AG09319 (cell line): ENCODE measurements around the gene CD38.

Experiments used
- DNase-seq: peaks from one replicate; pipeline ENCODE4 v3.0.0-alpha.2; 2010; ENCODE audit warnings: low read depth; ENCODE audit errors: extremely low read depth
- TF ChIP-seq, protein P1 (sequence below): IDR thresholded peaks from 2 replicates; pipeline ENCODE4 v1.5.1; 2011; ENCODE audit warnings: low read depth, mild to moderate bottlenecking, inconsistent platforms, low read length, moderate library complexity

Gene CD38

DNA sequence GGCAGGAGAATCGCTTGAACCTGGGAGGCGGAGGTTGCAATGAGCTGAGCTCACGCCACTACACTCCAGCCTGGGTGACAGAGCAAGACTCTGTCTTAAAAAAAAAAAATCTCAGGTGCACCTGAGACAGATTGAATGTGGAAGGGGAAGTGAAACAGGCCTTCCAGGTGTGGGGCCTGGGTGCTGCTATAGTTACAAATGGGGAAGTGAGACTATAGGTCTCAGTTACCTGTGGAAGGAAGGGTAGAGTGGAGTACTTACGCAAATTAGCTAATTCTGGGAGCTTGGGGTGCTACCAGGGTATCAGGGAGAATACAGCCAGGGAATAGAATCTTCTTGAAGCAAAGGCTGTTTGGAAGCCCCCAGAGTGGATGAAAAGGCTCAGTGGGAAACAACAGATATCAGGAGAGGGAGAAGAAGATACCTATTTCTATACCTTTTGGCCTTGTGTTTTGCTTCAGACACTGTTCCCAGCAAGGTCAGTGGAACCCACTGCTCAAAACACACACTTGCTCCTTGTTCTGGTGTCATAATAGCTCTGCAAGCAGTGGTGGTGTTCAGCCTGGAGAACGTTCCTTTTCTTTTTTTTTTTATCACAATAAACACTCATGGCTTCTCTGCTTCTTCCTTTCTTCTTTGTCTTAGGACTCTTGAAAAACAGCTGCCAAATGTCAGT is 7.0 kb downstream of the CD38 start:
- TF ChIP-seq, protein P1, sequence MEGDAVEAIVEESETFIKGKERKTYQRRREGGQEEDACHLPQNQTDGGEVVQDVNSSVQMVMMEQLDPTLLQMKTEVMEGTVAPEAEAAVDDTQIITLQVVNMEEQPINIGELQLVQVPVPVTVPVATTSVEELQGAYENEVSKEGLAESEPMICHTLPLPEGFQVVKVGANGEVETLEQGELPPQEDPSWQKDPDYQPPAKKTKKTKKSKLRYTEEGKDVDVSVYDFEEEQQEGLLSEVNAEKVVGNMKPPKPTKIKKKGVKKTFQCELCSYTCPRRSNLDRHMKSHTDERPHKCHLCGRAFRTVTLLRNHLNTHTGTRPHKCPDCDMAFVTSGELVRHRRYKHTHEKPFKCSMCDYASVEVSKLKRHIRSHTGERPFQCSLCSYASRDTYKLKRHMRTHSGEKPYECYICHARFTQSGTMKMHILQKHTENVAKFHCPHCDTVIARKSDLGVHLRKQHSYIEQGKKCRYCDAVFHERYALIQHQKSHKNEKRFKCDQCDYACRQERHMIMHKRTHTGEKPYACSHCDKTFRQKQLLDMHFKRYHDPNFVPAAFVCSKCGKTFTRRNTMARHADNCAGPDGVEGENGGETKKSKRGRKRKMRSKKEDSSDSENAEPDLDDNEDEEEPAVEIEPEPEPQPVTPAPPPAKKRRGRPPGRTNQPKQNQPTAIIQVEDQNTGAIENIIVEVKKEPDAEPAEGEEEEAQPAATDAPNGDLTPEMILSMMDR, result no peak
- DNase-seq, result no peak

DNA sequence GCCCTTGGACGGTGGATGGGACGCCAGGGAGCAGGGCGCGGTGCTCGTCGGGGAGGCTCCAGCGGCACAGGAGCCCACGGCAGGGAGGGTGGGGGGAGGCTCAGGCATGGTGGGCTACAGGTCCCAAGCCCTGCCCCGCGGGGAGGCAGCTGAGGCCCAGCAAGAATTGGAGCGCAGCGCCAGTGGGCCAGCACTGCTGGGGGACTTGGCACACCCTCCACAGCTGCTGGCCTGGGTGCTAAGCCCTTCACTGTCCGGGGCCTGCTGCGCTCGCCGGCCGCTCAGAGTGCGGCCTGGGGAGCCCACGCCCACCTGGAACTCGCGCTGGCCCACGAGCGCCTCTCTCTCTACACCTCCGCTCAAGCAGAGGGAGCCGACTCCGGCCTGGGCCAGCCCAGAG is 8.6 kb downstream of the CD38 start:
- DNase-seq, result no peak
- TF ChIP-seq, protein P1, result no peak

DNA sequence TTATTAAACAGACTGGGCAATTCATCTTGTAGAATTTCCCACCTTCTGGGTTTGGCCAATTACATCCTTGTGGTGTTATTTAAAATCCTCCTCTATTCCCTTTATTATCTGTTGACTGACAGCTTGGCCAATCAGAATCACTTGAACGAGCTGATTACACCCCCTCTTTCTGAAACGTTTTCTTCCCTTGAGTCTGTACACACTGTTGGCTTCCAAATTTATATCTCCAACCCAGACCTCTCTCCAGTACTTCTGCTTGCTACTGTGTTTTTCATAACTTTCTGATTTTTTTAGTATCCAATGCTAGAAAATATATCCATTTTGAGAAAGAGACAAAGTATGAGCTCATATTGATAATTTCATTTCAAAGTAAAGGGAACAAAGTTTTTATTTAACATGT is 14.8 kb downstream of the CD38 start:
- TF ChIP-seq, protein P1, result no peak
- no peak for DNase-seq

DNA sequence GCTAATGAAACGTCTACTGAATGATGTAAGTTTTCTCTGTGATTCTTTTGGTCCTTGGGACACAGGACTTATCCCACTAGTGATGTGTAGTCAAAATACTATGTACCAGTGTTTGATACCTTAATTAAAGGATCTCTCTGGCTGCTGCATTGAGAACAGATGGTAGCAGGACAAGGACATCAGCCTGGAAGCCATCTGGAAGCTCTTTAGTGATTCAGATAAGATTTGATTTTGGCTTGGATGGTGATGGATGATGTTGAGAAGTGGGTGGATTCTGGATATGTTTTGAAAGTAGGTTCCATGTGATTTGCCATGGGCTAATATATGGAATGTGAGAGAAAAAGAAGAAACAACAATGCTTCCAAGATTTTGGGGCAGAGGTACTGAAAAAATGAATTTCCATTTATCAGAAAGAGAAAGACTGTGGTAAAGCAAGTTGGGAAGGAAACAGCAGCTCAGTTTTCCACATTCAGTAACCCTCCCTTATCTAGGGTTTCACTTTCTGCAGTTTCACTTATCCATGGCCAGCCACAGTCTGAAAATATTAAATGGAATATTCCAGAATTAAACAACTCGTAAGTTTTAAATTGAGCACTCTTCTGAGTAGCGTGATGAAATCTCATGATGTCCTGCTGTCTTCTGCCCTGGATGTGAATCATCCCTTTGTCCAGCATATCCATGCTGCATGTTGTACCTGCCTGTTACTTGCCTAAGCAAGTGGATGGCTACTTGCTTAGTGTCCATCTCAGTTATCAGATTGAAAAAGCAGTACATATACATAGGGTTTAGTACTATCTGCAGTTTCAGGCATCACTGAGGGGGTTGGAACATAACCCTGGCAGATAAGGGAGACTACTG is 15.6 kb downstream of the CD38 start:
- TF ChIP-seq, protein P1, result no peak
- no peak for DNase-seq

DNA sequence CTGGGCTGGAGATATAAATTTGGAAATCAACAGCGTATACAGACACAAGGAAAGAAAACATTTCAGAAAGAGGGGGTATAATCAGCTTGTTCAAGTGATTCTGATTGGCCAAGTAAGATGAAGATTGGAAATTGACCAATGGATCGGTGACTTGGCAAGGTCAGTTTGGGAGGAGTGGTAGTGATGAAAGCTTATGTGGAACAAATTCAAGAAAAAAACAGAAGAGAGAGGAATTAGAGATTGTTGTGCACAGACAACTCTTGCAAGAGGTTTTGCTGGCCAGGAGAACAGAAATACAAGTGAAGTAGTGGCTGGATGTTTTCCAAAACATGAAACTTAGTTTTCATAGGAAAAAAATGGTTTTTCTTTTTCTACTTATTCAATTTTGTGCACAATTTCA is 16.3 kb downstream of the CD38 start:
- TF ChIP-seq, protein P1, result no peak
- no peak for DNase-seq

DNA sequence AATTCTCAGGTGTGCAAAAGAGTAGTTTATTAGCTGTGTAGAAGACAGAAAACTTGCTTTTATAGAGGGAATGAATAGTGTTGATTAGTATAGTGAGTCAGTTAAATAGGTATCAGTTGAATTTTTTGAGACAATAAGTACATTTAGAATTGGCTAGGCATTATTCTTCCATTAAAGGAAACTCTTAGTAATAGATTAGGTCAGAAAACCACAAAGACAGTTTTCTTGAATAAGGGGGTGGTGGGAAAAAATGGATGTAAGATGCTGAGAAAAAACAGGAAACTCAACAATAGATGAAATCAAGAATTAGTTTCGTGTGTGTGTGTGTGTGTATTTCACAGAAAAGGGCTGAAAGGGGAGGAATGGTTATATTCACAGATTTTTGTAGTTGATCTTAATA is 16.8 kb downstream of the CD38 start:
- TF ChIP-seq, protein P1, result no peak
- no peak for DNase-seq

DNA sequence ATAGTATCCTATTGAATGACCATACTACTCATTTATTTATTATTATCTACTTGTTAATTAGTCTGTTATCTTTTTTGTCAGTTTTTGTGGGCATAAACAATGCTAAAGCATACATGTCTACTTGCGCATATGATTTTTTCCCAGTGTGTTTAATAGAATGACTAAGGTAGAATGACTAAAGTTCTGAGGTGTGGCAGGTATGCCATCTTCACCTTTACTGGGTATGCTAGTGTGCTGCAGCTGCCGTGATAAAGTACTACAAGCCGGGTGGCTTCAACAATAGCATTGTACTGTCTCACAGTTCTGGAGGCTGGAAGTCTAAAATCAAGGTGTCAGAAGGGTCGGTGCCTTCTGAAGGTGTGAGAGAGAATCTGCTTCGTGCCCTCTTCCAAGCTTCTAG is 19.2 kb downstream of the CD38 start:
- TF ChIP-seq, protein P1, result no peak
- no peak for DNase-seq
